Measurements from ENCODE around the gene PTGER3.

The PTGER3 gene

DNA sequence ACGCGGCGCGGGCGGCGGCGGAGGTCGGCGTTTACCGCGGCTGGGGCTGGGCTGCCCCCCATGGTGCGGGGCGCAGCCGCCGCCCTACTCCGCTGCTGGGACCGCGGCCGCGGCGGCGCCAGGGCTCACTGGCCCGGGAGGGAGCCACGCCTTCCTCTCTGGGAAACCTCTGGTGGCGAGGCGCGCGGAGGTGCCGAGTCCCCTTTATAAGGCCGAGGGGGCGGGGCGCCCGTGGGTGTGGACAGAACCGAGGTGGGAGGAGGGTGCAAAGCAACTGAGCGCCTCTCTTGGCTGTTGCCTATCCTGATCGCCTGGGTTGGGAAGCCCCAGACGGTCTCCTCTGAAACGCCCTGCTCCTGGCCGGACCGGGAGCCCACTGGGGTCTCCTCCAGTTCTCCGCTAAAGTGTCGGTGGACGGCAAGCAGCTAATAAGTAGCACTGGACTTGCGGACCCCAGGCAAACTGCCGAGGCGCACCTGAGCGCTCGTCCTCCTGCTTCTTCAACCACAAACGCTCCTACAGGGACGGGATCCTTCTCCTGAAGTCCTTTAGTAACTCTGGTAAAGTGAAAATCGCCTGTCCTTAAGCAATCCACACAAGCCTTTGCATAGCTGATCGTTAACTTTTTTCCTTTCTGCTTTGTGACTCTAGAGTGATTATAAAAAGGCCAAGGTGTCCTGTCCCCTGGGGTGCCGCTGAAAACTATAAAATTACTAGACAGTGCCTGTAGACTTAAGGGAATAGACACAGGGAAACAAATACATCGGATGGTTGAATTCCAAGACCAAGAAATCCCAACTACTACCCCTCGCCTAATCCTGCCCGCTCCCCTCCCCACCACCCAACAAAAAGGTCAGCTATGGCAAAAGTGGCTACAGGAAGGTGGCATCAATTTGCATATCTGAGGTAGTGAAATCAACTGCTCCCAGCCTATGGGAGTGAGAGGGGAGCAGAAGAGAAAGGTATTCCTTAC, at the start of gene PTGER3:
PTGER3 (minus strand) TSS at position 182 of the 973 bp plus-strand sequence. CDS start 239 bp downstream, outside the sequence.
- DNase-seq: peak; percentile 18 to 39

- DNase-seq: no peak
Measured at GRCh38 chr1:71094913-71095312, 47.3 kb upstream of the PTGER3 start.

GRCh38 chr1:71093938-71094337, 46.3 kb upstream of the PTGER3 start:
- DNase-seq: no peak

DNA sequence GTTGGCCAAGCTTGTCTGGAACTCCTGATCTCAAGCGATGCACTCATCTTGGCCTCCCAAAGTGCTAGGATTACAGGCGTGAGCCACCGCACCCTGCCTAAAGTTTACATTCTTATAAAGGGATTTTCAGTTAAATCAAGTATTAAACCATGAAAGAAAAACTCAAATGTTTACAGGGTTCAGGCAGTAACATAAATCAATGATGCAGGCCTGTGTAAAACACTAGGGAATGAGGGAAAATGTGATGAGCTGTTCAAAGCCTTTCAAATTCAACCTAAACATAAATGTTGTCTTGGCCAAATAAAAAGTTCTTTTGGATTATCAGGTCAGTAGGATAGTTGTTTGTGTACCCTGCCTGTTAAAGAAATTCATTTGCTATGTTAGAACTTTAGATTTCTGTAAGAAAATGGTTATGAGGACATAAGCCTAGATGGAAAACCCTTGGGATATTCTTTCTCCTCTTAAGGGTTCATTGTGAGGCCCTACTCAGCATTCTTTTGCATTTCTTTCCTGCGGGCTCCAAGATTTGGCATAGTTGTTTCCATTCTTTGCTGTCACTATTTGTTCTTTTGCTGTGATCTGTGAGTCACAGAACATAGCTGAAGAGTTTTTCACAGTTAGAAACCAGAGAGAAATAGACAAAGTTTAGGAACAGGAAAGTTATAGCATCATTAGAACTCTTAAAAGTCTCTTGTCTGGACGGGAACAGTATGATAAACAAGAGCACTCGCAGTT, 42.1 kb upstream of the PTGER3 start:
- DNase-seq: no peak

- DNase-seq: no peak
Measured at GRCh38 chr1:71088645-71089287, 41.1 kb upstream of the PTGER3 start.

GRCh38 chr1:71087713-71088112, 40.1 kb upstream of the PTGER3 start:
- no peak for DNase-seq

DNA sequence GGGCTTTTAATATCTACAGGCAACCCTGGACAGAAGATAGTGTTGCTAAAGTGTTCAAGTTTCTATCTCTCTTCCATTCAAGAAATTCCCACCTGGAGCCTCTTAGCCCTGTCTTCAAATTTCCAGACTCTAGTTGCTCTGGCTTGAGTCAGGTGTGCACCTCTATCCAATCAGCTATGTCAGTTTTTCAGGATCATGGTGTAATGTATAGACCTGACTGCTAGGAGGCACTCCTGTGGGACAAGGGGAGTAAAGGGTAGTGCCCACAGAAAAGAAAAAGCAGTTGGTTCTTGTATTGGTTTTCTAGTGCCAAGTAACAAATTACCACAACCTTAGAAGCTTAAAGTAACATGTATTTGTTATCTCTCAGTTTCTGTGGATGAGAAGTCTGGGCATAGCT, 39.4 kb upstream of the PTGER3 start:
- DNase-seq: no peak

- no peak for DNase-seq
Measured at GRCh38 chr1:71086331-71086730, 38.7 kb upstream of the PTGER3 start.

DNA sequence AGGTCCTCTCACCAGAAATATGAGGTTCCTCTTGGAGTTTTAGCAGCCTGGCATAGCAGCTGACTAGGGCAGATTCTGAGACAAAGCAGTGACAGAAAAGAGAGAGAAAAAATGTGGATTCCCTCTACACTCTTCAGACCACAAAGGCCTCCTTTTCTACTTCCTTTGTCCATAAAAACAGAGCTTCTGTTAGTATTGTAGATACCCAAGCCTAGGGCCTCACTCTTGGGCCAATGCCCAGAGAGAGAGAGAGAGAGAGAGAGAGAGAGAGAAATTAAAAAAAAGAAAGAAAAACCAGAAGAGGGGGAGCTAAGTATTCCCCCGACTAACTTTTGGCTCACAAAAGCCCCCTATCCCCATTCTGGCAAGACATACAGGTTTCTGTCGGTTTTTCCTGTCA, 35.7 kb upstream of the PTGER3 start:
- no peak for DNase-seq

- DNase-seq: no peak
Measured at GRCh38 chr1:71081697-71082080, 34.1 kb upstream of the PTGER3 start.

GRCh38 chr1:71080739-71081696, 33.4 kb upstream of the PTGER3 start, which contains the start of gene ZRANB2:
Gene ZRANB2 (minus strand): TSS chr1:71081035. CDS start chr1:71080995, 40 bp downstream.
- peak; percentile 94 to 96 for DNase-seq

DNA sequence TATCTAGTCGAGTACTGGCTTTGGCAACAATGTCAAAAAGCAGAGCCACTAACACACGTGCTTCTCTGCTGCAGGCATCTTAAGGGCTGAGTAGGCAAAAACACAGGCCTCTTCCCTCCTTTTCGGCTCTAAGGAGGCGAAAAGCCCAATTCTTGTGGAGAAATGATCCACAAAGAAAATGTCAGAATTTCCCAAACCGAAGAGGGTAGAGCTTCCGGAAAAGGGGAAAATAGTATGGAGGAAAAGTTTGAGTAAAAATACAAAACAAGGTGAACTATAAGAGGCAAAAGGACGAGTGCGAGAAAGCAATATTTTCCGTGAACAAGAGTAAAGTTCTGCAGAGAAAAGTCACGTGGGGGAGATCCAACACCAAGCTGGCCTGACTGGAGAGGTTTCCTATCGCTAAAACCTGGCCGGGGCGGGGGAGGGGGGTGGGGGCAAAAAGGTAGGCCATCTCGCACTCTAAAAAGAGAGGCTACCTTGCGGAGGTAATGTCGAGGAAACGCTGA, 32.7 kb upstream of the PTGER3 start:
- DNase-seq: peak in 1 of 2 donors; percentile 4

GRCh38 chr1:71074681-71075080, 27.1 kb upstream of the PTGER3 start:
- no peak for DNase-seq

DNA sequence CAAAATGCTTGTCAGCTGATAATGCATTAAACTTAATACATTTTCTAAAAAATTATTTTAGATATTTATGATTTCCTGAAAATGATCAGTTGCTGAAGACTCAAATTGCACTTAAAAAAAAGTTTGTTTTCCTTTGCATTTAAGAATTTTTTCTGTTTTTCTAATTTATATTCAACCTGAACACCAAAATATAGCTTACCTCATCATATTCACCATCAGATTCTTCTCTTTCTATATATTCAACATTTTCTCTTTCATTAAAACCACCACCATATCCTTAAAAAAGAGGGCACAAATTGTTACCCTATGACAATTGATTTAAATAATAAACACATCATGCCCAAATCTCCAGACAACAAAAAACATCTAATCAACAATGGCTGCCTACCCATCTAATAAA, 24.7 kb upstream of the PTGER3 start:
- no peak for DNase-seq

DNA sequence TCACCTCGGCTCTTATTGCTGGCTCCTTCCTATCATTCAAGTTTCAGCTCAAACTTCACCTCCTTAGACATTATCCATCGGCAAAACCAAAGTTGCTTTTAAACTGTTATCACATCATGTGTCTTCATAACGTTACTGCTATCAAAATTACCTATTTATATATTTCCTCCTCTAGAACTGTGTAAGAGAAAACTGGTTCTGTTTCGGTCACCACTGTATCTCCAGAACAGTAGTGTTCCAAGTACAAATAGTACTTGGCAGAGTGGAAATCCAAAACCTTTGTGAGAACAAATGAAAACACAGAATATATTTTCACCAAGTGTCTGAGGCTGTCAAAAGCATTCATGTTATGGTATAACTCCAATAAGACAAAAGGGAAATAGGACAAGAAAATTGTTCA, 24.1 kb upstream of the PTGER3 start:
- DNase-seq: no peak

DNA sequence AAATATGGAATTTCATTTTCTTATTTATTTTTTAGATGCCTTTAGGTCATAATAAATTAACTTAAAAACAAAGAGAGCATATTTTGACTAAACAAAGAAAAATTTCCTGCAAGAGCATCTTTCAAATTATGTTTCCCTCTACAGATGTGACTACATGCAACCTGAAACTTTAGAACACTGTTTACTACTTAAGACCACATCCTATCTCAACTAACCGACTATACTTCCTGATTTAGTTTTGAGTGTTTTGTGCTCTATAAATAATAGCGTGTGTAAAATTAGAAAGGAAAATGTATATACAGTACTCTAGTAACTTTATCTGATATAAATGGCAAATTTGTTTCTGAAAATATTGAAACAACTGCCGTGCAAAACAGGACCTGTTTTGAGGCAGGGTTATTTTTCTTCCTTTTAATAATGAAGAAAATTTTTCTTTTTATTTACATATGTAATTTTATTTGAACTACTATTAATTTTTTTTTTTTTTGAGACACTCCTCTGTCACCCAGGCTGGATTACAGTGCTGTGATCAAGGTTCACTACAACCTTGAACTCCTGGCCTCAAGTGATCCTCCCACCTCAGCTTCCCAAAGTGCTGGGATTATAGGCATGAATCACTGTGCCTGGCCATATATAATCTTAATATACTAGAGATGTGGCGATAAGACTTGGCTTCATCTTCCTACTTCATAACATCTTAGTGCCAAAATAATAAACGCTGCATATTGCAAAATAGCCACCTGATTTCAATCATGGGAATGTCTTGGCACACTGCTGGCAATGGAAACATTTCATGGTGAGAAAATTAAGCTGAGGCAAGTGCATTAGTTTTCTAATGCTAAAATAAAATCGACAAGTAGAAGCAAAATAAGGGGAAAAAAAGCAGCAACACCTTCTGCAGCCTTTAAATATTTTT, 21.0 kb upstream of the PTGER3 start:
- no peak for DNase-seq

- DNase-seq: no peak
Measured at GRCh38 chr1:71054791-71055190, 7.2 kb upstream of the PTGER3 start.

- no peak for DNase-seq
Measured at GRCh38 chr1:71054281-71054731, 6.7 kb upstream of the PTGER3 start.

DNA sequence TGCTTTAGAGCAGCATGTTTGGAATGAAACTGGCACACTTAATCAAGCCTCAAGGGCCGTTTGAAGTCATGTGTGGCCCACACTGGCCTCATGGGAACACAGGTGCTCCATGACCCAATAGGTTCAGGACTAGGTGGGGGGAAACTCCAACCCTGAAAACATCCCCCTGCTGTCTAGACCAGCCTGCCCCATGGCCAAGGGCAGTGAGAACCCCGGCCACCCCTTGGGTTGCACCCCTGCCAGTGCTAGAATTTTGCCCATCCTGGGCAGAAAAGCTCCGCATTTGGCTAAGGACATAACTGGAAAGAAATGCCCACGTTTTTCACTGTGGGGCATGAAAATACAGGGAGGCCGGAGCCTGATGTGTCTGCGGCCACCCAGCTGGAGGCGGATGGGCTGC, 6.1 kb upstream of the PTGER3 start:
- DNase-seq: no peak

DNA sequence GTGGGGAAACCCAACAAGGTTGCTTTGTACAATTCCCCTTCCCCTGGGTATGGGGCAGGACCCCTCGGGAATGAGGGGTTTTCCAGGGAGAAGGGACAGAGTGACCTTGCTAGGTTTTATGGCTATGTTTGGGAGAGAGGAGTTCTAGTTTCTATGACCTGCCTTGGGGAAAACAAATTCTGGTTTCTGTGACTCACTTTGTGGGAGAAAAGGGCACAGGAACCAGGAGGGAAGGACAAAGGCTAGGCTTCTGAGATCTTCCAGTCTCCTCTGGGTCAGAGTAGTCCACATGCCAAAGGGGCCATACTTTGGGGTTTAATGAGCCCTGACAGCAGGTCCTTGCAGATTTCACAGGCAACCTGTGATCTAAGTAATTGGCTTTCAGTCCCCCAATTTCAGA, 5.5 kb upstream of the PTGER3 start:
- no peak for DNase-seq

Measured in CD4-positive, alpha-beta T cell treated with Interferon alpha-2 for 1 hour (primary cell).